B cell (primary cell): ENCODE results near the gene HSBP1L1. TPM values are rescaled to one million over a fixed set of nuclear protein-coding genes. Genes with fewer than 3 reads are reported as not detected.

Experiments
- ATAC-seq: fragments of 200-7000 bp; cut with Tn5 transposase; one replicate; pipeline ENCODE4 v1.10.0; 2021; ENCODE audit warnings: low read depth, mild to moderate bottlenecking, moderate number of reproducible peaks, moderate library complexity
- CTCF ChIA-PET: fragments of 350-600 bp; sonication (Branson Sonifier 250); formaldehyde crosslinking; loops from one replicate; lab custom pipeline; 2021; ENCODE audit warnings: antibody characterized with exemption, inconsistent platforms; lab: Charles Lee
- POLR2A ChIA-PET: fragments of 350-600 bp; sonication (Branson Sonifier 250); formaldehyde crosslinking; loops from one replicate; lab custom pipeline; 2021; ENCODE audit warnings: antibody characterized with exemption; lab: Charles Lee
- DNase-seq: peaks from one replicate; pipeline ENCODE4 v3.0.0; 2013
- H2AFZ ChIP-seq: 2 replicates; pipeline ENCODE4 v1.6.1; 2012; ENCODE audit warnings: mild to moderate bottlenecking, low read depth, low read length; ENCODE audit not compliant: insufficient read depth, poor library complexity, severe bottlenecking
- H3K27ac ChIP-seq, 2 donors: 1 replicate in 1 of 2; 2 replicates in 1 of 2; pipeline ENCODE4 v1.5.1; 2012 to 2013; ENCODE audit warnings: low read length in 2 of 2, mild to moderate bottlenecking in 2 of 2, moderate library complexity in 1 of 2
- H3K27me3 ChIP-seq, 4 experiments: fragments of 200-600 bp in 1 of 4; sonication (generic) in 1 of 4; replicated peaks in 1 of 4; 1 replicate in 2 of 4; 2 replicates in 2 of 4; pipeline versions ENCODE4 v1.6.1 to v1.7.0; 2013 to 2016; ENCODE audit warnings: low read length in 3 of 4, mild to moderate bottlenecking in 2 of 4, mixed read lengths in 1 of 4, moderate library complexity in 1 of 4; ENCODE audit not compliant: insufficient read depth in 4 of 4, control insufficient read depth in 3 of 4; ENCODE audit errors: control extremely low read depth in 1 of 4
- H3K36me3 ChIP-seq, 2 experiments: replicated peaks in 1 of 2; 1 replicate in 1 of 2; 2 replicates in 1 of 2; pipeline versions ENCODE4 v1.6.1 to v1.7.1; 2013; ENCODE audit warnings: low read length in 1 of 2; ENCODE audit not compliant: insufficient read depth in 2 of 2, control insufficient read depth in 1 of 2; ENCODE audit errors: control extremely low read depth in 1 of 2, extremely low read depth in 1 of 2
- H3K4me1 ChIP-seq, 2 donors: fragments of 200-600 bp in 1 of 2; sonication (generic) in 1 of 2; 1 replicate in 1 of 2; 2 replicates in 1 of 2; pipeline versions ENCODE4 v1.5.1 to v1.6.1; 2013 to 2017; ENCODE audit warnings: low read length in 2 of 2; ENCODE audit not compliant: control insufficient read depth in 2 of 2, insufficient read depth in 2 of 2
- H3K4me2 ChIP-seq: replicated peaks from 2 replicates; pipeline ENCODE3; 2012; ENCODE audit warnings: mild to moderate bottlenecking, low read depth, low read length; ENCODE audit not compliant: poor library complexity, severe bottlenecking
- H3K4me3 ChIP-seq, 5 experiments: fragments of 200-600 bp in 1 of 5; sonication (generic) in 1 of 5; 1 replicate in 3 of 5; 2 replicates in 2 of 5; pipeline versions ENCODE4 v1.5.1 to v1.7.0; 2011 to 2016; ENCODE audit warnings: low read length in 4 of 5, mild to moderate bottlenecking in 4 of 5, low read depth in 2 of 5, control low read depth in 1 of 5, moderate library complexity in 1 of 5; ENCODE audit not compliant: insufficient read depth in 1 of 5; ENCODE audit errors: control extremely low read depth in 1 of 5, extremely low read depth in 1 of 5
- H3K79me2 ChIP-seq: fragments of 200-600 bp; sonication (generic); one replicate; pipeline ENCODE4 v1.6.0; 2016; ENCODE audit warnings: low read length; ENCODE audit not compliant: control insufficient read depth, insufficient read depth
- H3K9ac ChIP-seq: fragments of 200-600 bp; sonication (generic); 2 replicates; pipeline ENCODE4 v1.6.1; 2017; ENCODE audit warnings: mild to moderate bottlenecking, low read length, moderate library complexity
- H3K9me3 ChIP-seq, 3 donors: one replicate each; pipeline versions ENCODE4 v1.6.1 to v1.7.1; 2013; ENCODE audit warnings: low read length in 2 of 3; ENCODE audit not compliant: control insufficient read depth in 2 of 3, insufficient read depth in 1 of 3; ENCODE audit errors: control extremely low read depth in 1 of 3
- H4K20me1 ChIP-seq: 2 replicates; pipeline ENCODE4 v1.6.0; 2012; ENCODE audit warnings: mild to moderate bottlenecking, low read length; ENCODE audit not compliant: insufficient read depth, control insufficient read depth, poor library complexity, severe bottlenecking
- H3K27ac Mint-ChIP-seq: one replicate; pipeline ENCODE4 v1.8.0; 2021; ENCODE audit warnings: mixed read lengths
- H3K27me3 Mint-ChIP-seq: one replicate; pipeline ENCODE4 v1.8.0; 2021; ENCODE audit warnings: mixed read lengths
- H3K4me1 Mint-ChIP-seq: one replicate; pipeline ENCODE4 v1.8.0; 2021; ENCODE audit warnings: mixed read lengths
- H3K4me3 Mint-ChIP-seq: one replicate; pipeline ENCODE4 v1.8.0; 2021; ENCODE audit warnings: mixed read lengths
- H3K9me3 Mint-ChIP-seq: one replicate; pipeline ENCODE4 v1.8.0; 2022; ENCODE audit warnings: mixed read lengths; ENCODE audit not compliant: insufficient read depth
- CTCF ChIP-seq: fragments of 200-600 bp; IDR thresholded peaks from one replicate; pipeline ENCODE4 v1.8.0; 2022; ENCODE audit warnings: antibody characterized with exemption, mild to moderate bottlenecking
- EZH2 ChIP-seq: IDR thresholded peaks from 2 replicates; pipeline ENCODE4 v1.6.1; 2012; ENCODE audit warnings: borderline replicate concordance, low read depth, mild to moderate bottlenecking, moderate library complexity, low read length; ENCODE audit not compliant: insufficient read depth, poor library complexity, severe bottlenecking
- WGBS: methylation state at CpG from one replicate; pipeline ENCODE4 v1.1.5; 2013; ENCODE audit warnings: missing lambda C conversion rate; ENCODE audit not compliant: insufficient coverage; 5-methylcytosine and 5-hydroxymethylcytosine counted together
- intact Hi-C: fragments of 100-400 bp; cut with micrococcal nuclease; formaldehyde crosslinking; loops from one replicate; pipeline ENCODE4 v1.10.0; 2022
- polyA plus RNA-seq: library from polyadenylated mRNA; depleted of rRNA; stranded (reverse); fragments of >200 nt; gene quantifications from 2 replicates; pipeline ENCODE4 v1.2.3, GENCODE V29; 2012
- total RNA-seq, 2 donors: library from RNA; stranded (reverse); fragments of 120-200 nt in 1 of 2; gene quantifications; 1 replicate in 1 of 2; 2 replicates in 1 of 2; pipeline versions ENCODE4 v1.2.3 to v1.2.4, GENCODE V29; 2013 to 2022

Gene HSBP1L1
- total and polyA plus RNA-seq, 2 donors (not counting 1 experiment from before 2014, with no cell fraction given) = 4.6 to 7.2 TPM

DNA sequence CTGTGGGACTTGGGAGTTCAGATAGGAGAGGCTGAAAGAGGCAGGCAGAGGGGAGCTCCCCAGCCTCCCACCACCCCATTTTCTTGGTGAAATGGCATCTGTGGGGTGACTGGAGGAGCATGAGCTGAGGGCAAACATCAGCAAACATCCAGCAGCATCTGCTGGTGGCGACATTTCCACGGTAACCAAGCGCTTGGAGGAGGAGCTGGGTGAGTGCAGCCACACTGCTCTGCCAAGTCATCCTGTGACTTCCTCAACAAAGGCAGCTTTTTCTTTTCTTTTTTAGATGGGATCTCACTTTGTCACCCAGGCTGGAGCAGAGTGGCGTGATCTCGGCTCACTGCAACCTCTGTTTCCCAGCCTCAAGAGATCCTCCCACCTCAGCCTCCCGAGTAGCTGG, 18.3 kb downstream of the HSBP1L1 start:
- TF ChIP-seq EZH2 = no peak
- no peak for TF ChIP-seq CTCF
- Mint-ChIP-seq H3K9me3 (no peaks in the 10 kb centered on the region), H3K4me1 (peaks cover 62% of the 10 kb centered on the region), H3K4me3 (no peak overlapping the region), H3K27ac (no peak overlapping the region), H3K27me3 (no peaks in the 10 kb centered on the region)
- ATAC-seq = no peak
- Histone ChIP-seq H3K36me3 (peaks cover 0 to 39% of the 10 kb centered on the region in 2 experiments), H4K20me1 (peaks cover 95% of the 10 kb centered on the region), H3K4me3 (no peak overlapping the region), H3K4me2 (no peak overlapping the region), H3K27me3 (no peaks in the 10 kb centered on the region), H3K9me3 (no peaks in the 10 kb centered on the region), H3K9ac (no peak overlapping the region), H2AFZ (no peak overlapping the region), H3K27ac (no peak overlapping the region), H3K79me2 (peaks cover 100% of the 10 kb centered on the region), H3K4me1 (peaks cover 14 to 15% of the 10 kb centered on the region in 2 donors)
- 52% methylated on average over 3 of the region's 6 CpGs for WGBS
- no peak for DNase-seq
- ChIA-PET CTCF (no interaction called here), POLR2A (no interaction called here)
- intact Hi-C loops = loop anchor here (10.0 kb wide), 1 partner anchor 162 kb away; no protein-coding TSS in a partner anchor

DNA sequence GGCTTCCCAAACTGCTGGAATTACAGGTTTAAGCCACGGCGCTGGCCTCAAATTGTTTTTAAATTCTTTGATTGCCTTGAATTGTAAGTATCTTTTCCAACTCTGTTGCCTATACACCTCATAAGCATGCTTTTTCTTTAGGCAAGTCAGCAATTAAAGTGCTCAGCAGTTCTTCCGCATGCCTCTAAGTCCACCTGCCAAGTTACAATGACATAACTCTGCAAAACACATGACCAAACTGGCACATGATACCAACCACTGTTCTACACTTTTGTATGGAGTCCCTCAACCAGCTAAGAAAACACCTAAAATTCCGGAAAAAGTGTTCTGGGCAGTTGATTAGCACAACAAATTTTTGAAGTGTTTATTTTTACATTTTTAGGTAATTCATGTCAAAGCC, 18.8 kb downstream of the HSBP1L1 start:
- H3K9ac ChIP-seq = no peak overlapping the region
- no peak overlapping the region for H3K27ac Mint-ChIP-seq

More for the DNA sequence above, 18.8 kb downstream of the HSBP1L1 start:
- Histone ChIP-seq H3K4me2 (no peak overlapping the region), H2AFZ (no peak overlapping the region), H4K20me1 (peaks cover 92% of the 10 kb centered on the region), H3K36me3 (peaks cover 0 to 39% of the 10 kb centered on the region in 2 experiments), H3K27ac (no peak overlapping the region), H3K4me1 (peaks cover 15 to 16% of the 10 kb centered on the region in 2 donors), H3K27me3 (no peaks in the 10 kb centered on the region), H3K79me2 (peaks cover 100% of the 10 kb centered on the region), H3K4me3 (no peak overlapping the region), H3K9me3 (no peaks in the 10 kb centered on the region)
- POLR2A ChIA-PET = no interaction called here
- Mint-ChIP-seq H3K9me3 (no peaks in the 10 kb centered on the region), H3K4me3 (no peak overlapping the region), H3K4me1 (peaks cover 59% of the 10 kb centered on the region), H3K27me3 (no peaks in the 10 kb centered on the region)
- no peak for TF ChIP-seq CTCF
- TF ChIP-seq EZH2 = no peak
- WGBS = 93% methylated on average over 1 of the region's 4 CpGs
- intact Hi-C loops = loop anchor here (10.0 kb wide), 1 partner anchor 162 kb away; no protein-coding TSS in a partner anchor
- DNase-seq (no peak), ATAC-seq (no peak)
- CTCF ChIA-PET = interaction anchor here (1.2 kb wide), 1 partner anchor 11 kb away, joined by 3 read pairs; no protein-coding TSS in a partner anchor
